ENCODE data around the gene NTNG1. TPM values are rescaled to one million over a fixed set of nuclear protein-coding genes. Genes with fewer than 3 reads are reported as not detected.

The NTNG1 gene
- total RNA-seq, 1 donor from 2014 or later, result 18.6 TPM

- DNase-seq, result no peak
Observed at GRCh38 chr1:107264007-107264406, 123.2 kb downstream of the NTNG1 start.

- DNase-seq, result no peak
Observed at GRCh38 chr1:107264561-107264960, 123.7 kb downstream of the NTNG1 start.

GRCh38 chr1:107267489-107267888, 126.7 kb downstream of the NTNG1 start:
- DNase-seq, result no peak

- DNase-seq, result no peak
Observed at GRCh38 chr1:107272321-107272720, 131.5 kb downstream of the NTNG1 start.

- DNase-seq, result no peak
Observed at GRCh38 chr1:107273515-107273914, 132.7 kb downstream of the NTNG1 start.

GRCh38 chr1:107274227-107274626, 133.4 kb downstream of the NTNG1 start:
- DNase-seq, result no peak

GRCh38 chr1:107276247-107276646, 135.4 kb downstream of the NTNG1 start:
- DNase-seq, result no peak

- DNase-seq, result no peak
Observed at GRCh38 chr1:107277022-107277421, 136.2 kb downstream of the NTNG1 start.

GRCh38 chr1:107286125-107286524, 145.3 kb downstream of the NTNG1 start:
- DNase-seq, result no peak

- DNase-seq, result no peak
Observed at GRCh38 chr1:107291987-107292386, 151.1 kb downstream of the NTNG1 start.

GRCh38 chr1:107293901-107294613, 153.2 kb downstream of the NTNG1 start:
- DNase-seq, result peak; percentile 5

GRCh38 chr1:107294686-107295085, 153.8 kb downstream of the NTNG1 start:
- DNase-seq, result no peak

GRCh38 chr1:107297681-107298080, 156.8 kb downstream of the NTNG1 start:
- DNase-seq, result no peak

- DNase-seq, result no peak
Observed at GRCh38 chr1:107298526-107298925, 157.7 kb downstream of the NTNG1 start.

GRCh38 chr1:107299521-107299920, 158.7 kb downstream of the NTNG1 start:
- DNase-seq, result no peak

- no peak for DNase-seq
Observed at GRCh38 chr1:107309962-107310361, 169.1 kb downstream of the NTNG1 start.

GRCh38 chr1:107315652-107316051, 174.8 kb downstream of the NTNG1 start:
- no peak for DNase-seq

- no peak for DNase-seq
Observed at GRCh38 chr1:107318932-107319331, 178.1 kb downstream of the NTNG1 start.

- no peak for DNase-seq
Observed at GRCh38 chr1:107323784-107324183, 182.9 kb downstream of the NTNG1 start.

GRCh38 chr1:107326824-107327445, 186.1 kb downstream of the NTNG1 start:
- DNase-seq, result peak; percentile 10

- DNase-seq, result no peak
Observed at GRCh38 chr1:107327446-107327845, 186.6 kb downstream of the NTNG1 start.

- DNase-seq, result no peak
Observed at GRCh38 chr1:107328087-107328486, 187.2 kb downstream of the NTNG1 start.

- DNase-seq, result no peak
Observed at GRCh38 chr1:107339775-107340174, 198.9 kb downstream of the NTNG1 start.

GRCh38 chr1:107342316-107342715, 201.5 kb downstream of the NTNG1 start:
- DNase-seq, result no peak
